ENCODE data around the gene HERC2. TPM values are rescaled to one million over a fixed set of nuclear protein-coding genes. Genes with fewer than 3 reads are reported as not detected.
"Not testable (repeated sequence)": the region's sequence is repeated elsewhere in the genome, so short reads cannot be mapped to it uniquely, and the experiment has no call there.

HERC2 gene
- 40.3 and 52.1 TPM in 2 replicates for total RNA-seq

DNA sequence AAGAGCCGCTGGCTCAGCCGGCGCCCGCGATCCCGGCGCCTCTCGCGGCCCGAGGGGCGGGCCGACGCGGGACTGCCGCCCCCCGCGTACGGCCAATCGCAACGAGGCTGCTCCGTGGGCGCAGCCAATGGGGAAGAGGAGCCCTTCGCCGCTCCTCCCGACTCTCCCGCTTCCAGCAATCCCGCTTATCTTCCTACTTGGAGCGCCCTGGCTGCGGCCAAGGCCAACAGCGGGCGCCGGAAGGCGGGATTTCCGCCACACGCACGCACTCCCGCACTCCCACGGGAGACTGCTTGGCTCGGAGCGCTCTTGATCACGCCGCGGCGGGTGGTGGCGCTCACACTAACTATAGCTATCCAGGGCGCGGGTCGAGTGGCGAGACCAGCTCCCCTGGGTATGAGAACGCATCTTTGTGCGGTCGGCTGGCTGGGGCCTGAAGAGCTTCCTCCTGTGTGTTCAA, at the start of gene HERC2:
HERC2 (minus strand) TSS at position 51 of the 460 bp plus-strand sequence. CDS start 746 bp downstream, outside the sequence.
- not testable (repeated sequence) for DNase-seq (ENCODE audit: low read depth in 2 of 2)

GRCh38 chr15:28365502-28365901, 43.5 kb upstream of the HERC2 start:
- DNase-seq (ENCODE audit: low read depth in 2 of 2), result not testable (repeated sequence)

- not testable (repeated sequence) for DNase-seq (ENCODE audit: low read depth in 2 of 2)
These were observed 36.0 kb upstream of the HERC2 start, which contains the start of gene GOLGA6L24 for GRCh38 chr15:28357984-28358383. Gene GOLGA6L24, minus strand, starts transcription at chr15:28358084. Its CDS starts 61 bp downstream, at chr15:28358023.

DNA sequence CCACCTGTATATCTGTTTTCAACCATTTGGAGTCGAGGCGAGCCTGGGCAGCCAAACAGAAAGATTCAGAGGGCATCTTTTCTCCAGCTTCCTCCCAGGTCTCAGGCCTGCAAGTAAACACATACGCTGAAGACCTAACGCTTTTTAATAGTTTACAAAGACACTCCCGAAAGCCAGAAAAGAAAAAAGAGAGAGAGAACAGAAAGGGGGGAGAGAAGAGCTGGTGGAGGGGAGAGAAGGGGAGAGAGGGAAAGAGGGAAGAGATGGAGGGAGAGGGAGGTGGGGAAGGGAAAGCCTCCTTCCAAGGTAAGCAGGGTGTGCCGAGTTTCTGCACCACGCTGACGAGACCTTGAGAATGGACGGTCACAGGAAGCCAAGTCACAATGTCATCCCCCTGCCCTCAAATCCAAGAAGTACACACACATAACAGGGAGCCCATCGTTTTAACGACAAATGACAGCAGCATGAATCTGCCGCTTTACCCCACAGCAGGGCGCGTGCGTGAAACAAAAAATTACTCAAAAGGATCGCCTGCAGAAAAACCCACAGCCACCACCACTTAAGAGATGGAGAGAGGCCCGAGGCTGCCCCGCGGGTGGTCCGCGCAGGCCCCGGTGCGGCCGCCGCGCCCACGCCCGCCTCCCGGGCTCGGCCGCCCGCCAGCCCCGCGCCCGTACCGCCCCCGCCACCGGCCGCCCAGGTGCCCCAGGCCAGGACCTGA, 461 bp downstream of the HERC2 start:
- DNase-seq (ENCODE audit: low read depth in 2 of 2), result not testable (repeated sequence)

- not testable (repeated sequence) for DNase-seq (ENCODE audit: low read depth in 2 of 2)
These were observed 2.3 kb downstream of the HERC2 start for GRCh38 chr15:28319725-28320124.

- DNase-seq (ENCODE audit: low read depth in 2 of 2), result not testable (repeated sequence)
These were observed 3.2 kb downstream of the HERC2 start for GRCh38 chr15:28318828-28319227.

DNA sequence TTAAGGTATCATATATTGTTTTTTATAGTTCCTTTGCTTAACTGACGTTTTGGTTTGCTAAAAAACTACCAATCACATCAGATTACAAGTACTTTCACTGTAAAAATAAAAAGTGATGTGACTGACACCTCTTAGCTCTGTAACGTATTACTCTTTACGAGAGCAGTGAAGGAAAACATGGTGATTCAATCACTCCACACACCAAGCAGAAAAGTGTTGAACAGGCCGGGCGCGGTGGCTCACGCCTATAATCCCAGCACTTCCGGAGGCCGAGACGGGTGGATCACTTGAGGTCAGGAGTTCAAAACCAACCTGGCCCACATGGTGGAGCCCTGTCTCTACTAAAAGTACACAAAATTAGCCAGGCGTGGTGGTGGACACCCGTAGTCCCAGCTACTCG, 3.9 kb downstream of the HERC2 start:
- DNase-seq (ENCODE audit: low read depth in 2 of 2), result not testable (repeated sequence)

GRCh38 chr15:28316958-28317357, 5.0 kb downstream of the HERC2 start:
- DNase-seq (ENCODE audit: low read depth in 2 of 2), result not testable (repeated sequence)

GRCh38 chr15:28310454-28310853, 11.5 kb downstream of the HERC2 start:
- not testable (repeated sequence) for DNase-seq (ENCODE audit: low read depth in 2 of 2)

DNA sequence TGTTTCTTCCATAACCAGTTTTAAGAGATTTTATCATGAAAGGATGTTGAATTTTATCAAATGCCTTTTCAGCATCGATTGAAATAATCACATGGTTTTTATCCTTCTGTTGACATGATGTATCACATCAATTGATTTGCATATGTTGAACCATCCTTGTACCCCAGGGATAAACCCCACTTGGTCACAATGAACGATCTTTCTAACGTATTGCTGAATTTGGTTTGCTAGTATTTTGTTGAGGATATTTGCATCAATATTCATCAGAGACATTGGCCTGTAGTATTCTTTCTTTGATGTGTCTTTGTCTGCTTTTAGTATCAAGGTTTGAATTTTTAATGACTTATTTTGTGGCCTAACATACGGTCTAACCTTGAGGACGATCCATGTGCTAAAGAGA, 13.3 kb downstream of the HERC2 start:
- not testable (repeated sequence) for DNase-seq (ENCODE audit: low read depth in 2 of 2)

- not testable (repeated sequence) for DNase-seq (ENCODE audit: low read depth in 2 of 2)
These were observed 16.3 kb downstream of the HERC2 start for GRCh38 chr15:28305700-28306099.

- DNase-seq (ENCODE audit: low read depth in 2 of 2), result not testable (repeated sequence)
These were observed 24.5 kb downstream of the HERC2 start for GRCh38 chr15:28297434-28297833.

- DNase-seq (ENCODE audit: low read depth in 2 of 2), result not testable (repeated sequence)
These were observed 25.2 kb downstream of the HERC2 start for GRCh38 chr15:28296814-28297213.

GRCh38 chr15:28295009-28295563, 26.9 kb downstream of the HERC2 start:
- not testable (repeated sequence) for DNase-seq (ENCODE audit: low read depth in 2 of 2)

DNA sequence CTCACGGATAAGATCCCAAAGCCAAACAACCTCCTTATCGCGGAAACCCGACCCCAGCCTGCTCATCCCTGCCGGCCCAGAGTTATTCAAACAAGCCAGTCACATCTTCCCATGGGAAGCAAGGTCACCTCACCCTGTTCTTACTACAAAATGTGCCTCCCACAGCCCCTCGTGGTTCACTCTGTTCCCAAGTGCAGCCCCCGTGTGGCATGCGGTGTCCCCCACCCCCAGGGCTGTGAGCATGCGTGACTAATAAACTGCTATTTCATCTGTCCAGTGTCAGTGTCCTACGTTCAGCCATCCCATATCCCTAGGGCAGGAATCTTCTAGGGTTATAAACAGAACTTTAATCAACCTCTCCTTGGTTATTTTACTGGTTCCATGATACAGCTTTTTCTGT, 27.4 kb downstream of the HERC2 start:
- not testable (repeated sequence) for DNase-seq (ENCODE audit: low read depth in 2 of 2)

GRCh38 chr15:28289694-28290463, 32.1 kb downstream of the HERC2 start:
- no peak for DNase-seq (ENCODE audit: low read depth in 2 of 2)

DNA sequence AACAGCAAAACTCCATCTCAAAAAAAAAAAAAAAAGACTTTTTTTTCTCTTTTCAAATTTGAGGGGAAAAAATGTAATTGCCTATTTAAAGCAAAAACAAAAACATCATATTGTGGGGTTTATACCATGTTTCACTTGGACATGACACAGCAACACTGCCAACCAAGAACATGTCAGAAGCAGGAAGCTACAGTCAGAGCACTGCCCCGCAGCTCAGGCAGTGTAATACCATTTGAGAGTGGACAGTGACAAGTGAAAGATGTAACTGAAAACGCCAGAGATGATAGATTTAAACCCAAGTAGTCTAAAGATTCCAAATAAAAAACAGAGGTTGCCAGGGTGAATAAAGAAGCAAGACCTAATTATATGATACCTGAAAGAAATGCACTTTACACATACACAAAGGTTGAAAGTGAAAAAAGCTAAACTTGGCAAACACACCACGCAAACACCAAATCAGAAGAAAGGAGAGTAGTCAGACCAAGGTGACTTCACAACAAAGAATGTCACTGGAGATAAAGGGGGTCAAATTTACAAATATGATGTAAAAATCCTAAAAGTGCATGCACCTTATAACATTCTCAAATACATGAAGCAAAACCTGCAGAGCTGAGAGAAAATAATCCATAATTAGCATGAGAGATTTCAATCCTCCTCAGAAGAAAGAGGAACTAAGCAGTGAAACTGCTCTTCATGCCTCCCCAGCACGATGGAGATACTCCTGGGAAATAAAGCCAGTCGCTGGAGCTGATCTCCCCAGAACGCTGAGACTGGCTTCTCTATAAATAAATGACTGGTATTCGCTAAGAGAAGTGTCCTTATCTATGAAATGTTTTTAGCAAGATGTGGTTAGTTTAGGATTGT, 32.9 kb downstream of the HERC2 start:
- not testable (repeated sequence) for DNase-seq (ENCODE audit: low read depth in 2 of 2)

- not testable (repeated sequence) for DNase-seq (ENCODE audit: low read depth in 2 of 2)
These were observed 35.3 kb downstream of the HERC2 start for GRCh38 chr15:28286659-28287058.

DNA sequence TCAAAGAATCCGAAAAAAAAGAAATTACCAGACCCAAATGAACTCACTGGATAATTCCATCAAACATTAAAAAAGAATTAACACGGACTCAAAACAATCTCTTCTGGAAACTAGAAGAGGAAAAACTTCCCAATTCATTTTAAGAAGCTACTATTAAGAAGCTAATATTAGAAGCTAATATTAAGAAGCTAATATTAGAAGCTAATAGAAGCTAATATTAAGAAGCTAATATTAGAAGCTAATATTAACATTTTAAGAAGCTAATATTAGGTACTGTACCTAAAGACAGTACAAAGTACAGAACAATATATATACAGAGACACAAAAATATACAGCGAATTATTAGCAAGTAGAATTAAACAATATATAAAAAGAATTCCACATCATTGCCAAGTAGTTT, 35.9 kb downstream of the HERC2 start:
- DNase-seq (ENCODE audit: low read depth in 2 of 2), result no peak

GRCh38 chr15:28281876-28282275, 40.1 kb downstream of the HERC2 start:
- DNase-seq (ENCODE audit: low read depth in 2 of 2), result no peak

DNA sequence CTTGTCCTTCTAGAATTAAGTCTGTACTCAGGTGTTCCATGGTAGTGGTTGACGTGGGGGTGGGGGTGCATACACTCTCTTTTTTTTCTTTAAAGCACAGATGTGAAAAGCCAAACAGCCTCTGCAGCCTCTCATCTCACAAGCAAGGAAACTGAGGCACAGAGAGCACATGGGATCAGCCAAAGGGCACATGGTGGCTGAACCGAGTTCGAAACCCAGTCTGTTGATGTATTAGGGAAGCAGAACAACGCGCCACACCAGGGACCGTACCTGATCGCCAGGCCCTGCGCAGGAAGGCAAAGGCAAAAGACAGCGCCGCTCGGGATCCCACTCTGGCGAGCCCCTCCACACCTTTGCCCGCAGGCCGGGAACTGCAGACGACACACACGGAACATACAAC, 47.3 kb downstream of the HERC2 start:
- DNase-seq (ENCODE audit: low read depth in 2 of 2), result no peak
